SH-SY5Y (cell line): Measurements from ENCODE around the gene HOXA7.

Experiments
- GATA2 ChIP-seq: IDR thresholded peaks from 2 replicates; pipeline ENCODE4 v1.6.1; 2011; ENCODE audit warnings: mild to moderate bottlenecking, low read depth, low read length
- GATA3 ChIP-seq: IDR thresholded peaks from 2 replicates; pipeline ENCODE4 v1.6.1; 2011; ENCODE audit warnings: low read depth, mild to moderate bottlenecking, low read length, moderate library complexity

- no peak for TF ChIP-seq GATA2
- TF ChIP-seq GATA3: no peak
Measured at GRCh38 chr7:27165996-27166530, 9.6 kb upstream of the HOXA7 start.
